HG03442 (cell line): ENCODE measurements around the gene STARD5.
A peak's percentile ranks its signal among the peaks of the same experiment; 100 is the strongest.
"Not testable (repeated sequence)": the region's sequence is repeated elsewhere in the genome, so short reads cannot be mapped to it uniquely, and the experiment has no call there.

Source experiments
- ATAC-seq: cut with Tn5 transposase; IDR thresholded peaks from one replicate; pipeline ENCODE4 v1.9.1; 2021; ENCODE audit warnings: mild to moderate bottlenecking, moderate library complexity; ENCODE audit not compliant: unreplicated experiment

STARD5 gene

DNA sequence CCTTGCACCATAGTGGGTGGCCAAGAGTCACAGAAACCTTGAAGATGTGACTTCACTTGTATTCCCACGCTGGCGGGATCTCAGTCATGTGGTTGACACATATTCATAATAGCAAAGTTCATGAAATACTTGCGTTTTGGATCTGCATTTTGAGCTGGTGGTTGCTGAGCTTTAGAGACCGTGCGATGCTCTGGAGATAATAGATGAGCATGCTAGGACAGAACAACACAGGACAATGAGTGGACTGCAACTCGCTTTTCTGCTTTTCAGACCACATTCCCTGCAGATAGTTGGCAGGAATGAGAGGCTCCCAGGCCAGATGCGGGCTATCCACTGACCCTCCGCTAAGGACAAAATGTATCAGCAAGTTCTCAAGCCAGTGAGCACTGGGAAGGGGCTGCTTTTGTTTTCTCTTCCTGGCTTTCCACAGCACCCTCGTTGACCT, 13.8 kb upstream of the STARD5 start:
- ATAC-seq, result no peak

DNA sequence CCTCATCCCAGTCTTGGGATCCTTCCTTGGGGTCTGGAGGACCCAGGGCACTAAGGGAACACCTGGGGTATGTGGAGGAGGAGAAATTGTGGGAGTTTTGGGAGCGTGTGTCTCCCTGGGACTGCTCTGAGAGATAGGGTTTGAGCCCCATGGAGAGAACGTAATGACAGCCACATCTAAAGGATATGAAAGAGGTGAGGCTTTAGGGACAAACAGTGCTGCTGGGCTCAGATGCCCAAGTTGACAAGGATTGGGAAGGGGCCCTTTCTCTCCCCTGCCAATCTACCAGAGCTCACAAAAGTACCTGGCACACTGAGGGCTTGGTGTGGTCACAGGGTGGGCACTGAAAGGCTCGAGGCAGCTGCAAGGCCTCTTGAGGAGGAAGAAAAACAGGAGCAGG, 13.3 kb upstream of the STARD5 start:
- ATAC-seq, result no peak

DNA sequence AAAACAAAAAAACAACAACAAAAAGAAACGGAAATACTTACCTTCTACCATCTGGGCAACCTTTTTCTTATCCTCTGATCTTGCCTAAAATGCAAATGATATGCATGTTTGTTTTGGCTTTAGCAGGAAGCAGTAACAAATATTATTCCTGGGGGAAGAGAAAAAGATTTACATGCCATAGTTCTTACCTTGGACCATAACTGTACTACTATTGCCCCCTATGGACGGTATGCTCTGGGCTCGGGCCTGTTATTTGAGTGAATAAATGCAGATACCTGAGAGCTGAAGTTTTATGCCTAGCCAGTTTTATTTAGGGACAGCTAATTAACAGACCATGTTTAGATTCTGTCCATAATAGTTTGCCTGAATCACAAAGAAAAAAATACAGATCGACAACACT, 12.6 kb upstream of the STARD5 start:
- no peak for ATAC-seq

DNA sequence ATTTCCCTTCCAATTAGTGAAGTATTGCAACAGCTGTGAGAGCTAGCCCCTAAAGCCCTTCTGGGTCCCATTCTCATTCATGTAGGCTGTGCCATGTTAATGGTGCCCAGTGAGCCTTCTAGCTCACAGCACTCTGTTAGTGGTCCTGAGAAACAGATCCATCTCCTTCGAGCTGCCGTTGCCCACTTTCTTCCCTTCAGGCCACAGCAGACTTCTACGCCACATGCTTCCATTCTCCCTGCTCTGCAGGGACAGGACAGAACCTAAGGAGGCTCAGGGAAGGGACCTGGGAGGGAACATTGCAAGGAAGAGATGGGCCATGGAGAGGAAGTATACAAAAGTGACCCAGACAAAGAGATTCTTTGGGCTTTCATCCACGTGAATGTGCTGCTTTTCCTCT, 11.7 kb upstream of the STARD5 start:
- ATAC-seq, result no peak

DNA sequence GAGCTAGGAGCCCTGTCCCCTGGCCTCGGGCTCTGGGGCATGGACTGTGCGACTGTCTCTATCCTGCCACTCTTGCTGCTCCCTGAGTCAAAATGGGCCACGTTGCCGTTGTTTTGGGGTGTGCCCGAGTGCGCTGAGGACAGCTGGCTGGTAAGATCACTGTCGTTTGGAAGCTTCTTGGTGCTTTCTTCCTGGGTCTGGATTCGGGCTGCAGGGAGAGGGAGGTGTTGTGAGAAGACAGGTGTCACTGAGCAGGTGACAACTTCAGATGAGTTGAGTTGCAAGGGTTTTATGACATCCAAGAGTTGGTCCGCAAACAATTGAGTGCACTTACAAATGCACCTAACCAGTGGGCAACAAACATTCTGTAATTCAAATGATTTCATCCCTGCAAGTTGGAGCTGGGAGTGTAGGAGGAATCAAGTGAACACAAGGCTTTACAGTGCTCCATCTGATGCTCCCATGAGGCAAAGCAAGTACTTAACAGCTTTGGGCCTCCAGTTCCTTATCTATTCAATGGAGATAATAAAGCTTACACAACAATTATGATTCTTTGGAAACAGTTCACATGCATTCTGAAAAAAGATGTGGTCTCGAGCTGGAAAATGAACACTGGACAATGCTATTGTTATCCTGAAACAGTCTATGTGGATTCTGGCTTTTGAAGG, 11.0 kb upstream of the STARD5 start:
- no peak for ATAC-seq

DNA sequence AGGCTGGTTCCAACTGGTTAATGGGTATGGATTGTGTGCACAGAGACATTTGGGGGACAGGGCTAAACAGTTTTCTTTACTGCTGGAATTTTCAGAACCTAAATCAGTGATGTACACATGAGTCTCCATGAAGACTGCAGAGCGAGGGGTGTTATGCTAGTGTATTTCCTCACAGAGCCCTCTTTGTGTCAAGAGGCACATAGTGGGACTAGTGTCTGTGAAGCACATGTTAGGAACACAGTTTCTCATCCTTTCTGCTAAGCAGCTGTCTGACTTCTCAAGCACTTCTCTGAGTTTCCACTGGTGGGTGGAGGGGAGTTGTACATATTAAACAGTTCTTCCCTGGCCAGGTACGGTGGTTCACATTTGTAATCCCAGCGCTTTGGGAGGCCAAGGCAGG, 9.4 kb upstream of the STARD5 start:
- no peak for ATAC-seq

DNA sequence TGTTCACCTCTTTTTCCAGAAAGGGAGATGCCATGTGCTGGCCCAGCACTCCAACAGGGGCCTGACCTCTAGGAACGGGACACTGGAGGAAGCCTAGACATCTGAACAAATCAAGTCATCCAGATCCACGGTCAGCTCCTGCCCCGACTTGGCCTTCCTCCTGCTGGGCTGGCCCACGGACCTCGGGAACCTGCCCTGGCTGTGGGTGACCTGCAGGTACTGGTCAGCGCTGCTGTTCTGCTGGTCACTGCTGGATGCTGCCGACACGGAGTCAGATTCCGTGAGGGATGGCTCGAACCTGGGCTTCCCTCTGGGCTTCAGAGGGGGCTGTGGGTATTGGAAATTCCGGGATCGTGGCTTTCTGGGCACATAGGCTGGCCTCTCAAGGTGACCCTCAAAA, 8.4 kb upstream of the STARD5 start:
- ATAC-seq, result no peak

DNA sequence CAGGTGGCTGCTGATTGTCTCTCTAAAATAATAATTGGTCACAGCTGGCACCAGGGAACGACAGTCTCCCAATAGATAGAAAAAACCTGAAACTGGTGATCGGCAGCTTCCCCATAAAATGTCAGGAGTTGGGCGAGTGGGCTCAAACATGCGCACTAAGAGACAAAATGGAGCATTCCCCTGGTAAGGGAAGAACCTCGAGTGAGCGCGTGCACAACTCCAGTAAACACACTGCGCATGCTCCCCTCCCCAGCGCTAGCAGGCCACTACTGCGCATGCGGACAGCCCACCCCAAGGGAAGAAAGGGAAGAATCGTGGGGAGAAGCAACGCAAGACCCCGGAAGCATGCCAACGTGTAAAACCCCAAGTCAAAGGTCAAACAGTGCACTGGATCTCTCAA, 7.7 kb upstream of the STARD5 start:
- no peak for ATAC-seq

DNA sequence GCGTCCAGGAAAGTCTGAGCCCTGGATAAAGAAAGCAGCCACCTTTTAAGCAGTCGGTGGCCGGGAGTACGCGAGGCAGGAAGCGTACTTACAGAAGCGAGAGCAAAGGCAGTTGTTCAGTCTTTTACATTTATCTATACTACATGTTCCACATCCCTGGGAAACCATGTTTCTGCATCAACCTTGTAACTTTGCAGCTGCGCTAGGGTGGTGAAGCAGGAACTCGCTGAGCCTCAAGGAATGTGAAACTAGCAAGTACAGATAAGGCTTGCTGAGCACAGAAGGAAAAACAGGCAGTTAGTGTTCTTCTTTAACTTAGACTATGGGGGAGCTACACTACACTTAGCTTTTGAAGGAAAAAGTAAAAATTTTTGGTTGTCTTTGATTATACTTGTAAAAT, 7.2 kb upstream of the STARD5 start:
- not testable (repeated sequence) for ATAC-seq

DNA sequence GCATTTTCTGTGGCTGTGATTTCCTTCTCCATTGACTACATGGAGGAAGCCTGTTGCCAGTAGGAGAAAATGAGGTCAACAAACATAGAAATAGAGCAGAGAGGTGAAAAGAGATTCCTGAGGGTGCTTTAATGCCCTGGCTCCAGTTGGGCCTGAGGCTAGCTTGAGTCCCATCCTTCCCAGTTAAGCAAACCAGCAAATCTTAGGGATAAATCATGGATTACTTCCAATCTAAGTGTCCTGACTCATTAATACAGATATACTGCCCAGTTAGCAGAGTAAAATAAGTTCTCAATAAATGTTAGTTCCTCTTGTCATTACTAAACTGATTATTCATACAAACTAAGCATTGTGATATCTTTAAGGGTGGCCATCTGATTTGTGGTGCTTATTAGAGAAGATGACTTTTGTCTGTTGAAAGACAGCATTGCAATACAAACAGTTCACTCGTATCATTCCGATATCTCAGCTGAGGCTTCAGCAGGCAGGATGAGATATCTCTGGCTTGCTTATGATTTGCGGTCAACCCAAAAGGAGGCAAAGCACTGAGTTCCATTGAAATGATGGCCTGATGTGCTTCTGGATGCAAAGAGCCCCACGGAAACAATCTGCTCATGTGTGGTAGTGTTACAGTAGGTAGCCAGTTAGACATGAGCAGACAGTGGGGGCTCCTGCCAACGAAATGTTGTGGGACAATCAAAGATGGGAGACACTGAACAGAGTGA, 6.6 kb upstream of the STARD5 start:
- no peak for ATAC-seq

DNA sequence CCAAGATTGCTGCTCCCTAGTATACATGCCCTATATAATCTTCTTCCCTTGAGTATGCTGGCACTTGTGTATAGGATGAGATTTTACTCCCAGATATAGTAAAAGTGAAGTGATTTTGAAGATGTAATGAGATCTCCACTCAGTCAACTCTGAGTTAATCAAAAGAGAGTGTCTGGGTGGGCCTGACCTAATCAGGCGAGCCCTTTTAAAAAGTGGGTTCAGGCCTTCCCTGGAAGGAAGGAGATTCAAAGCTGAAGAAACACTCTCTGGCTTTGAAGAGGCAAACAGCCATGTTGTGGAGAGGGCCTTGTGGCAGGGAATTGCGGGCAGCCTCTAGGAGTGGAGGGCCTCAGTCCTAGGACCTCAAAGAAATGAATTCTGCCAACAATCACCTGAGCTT, 5.5 kb upstream of the STARD5 start:
- no peak for ATAC-seq

DNA sequence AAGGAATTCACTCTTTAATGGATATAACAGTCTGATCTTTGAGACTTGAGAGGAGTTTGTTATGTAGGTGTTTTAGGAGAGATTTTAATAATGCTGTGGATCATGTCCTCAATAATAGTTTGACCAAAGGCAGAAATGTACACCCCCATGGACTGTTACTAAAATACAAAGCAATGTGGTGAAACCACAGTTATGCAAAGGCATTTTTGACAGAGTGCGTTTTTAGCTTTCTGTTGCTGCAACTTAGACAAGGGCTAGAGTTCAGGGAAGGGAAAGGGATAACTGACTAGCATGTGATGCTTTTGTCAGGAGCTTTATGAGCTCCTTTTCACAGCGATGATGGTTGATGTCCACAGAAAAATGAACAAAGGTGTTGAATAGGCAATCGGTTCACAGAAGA, 3.6 kb upstream of the STARD5 start:
- no peak for ATAC-seq

DNA sequence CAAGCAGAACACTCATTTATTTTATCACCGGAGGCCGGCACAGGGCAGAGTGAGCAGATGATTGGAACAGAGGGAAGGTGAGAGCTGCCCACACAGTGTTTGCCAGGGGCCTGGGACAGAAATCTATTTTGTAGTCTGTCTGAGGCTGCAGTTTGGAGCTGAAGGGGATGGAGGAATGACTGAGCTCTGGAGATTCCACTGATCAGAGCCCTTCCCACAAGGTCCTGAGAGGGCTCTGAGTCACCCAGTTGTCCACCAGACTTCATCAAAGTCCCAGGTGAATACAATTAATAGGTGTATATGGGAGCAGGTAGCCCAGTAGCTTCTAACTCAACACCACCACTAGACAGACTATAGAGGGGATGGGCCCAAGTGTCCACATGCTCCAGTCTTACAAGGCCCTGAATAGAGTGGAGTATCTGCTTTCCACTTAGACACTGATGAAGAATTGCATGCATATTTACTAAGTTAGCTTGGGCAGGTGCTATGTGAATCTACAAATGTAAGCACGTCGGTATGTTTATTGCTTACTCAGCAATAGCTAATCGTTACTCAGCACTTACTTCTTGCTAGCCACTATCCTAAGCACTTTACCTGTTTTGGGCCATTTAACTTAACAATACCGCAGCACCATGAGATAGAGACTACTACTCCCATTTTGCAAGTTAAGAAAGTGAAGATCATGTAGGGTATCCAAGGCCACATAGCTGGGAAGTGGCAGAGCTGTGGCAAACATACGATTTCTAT, 2.7 kb upstream of the STARD5 start:
- no peak for ATAC-seq

DNA sequence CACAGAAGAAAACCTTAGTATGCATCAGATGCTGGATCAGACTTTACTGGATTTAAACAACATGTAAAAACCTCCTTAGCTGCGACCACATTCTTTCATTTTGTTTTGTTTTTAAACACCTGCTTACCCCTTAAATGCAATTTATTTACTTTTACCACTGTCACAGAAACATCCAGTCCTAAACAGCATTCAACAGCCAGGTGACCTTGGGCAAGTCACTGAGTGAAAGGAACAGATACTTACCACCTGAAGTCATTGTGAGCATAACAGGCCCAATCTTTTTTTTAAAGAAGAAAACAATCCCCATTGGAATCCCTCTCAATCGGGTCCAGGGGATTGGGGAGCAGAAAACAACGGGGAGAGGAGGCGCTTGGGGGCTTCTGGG, 390 bp downstream of the STARD5 start:
- ATAC-seq, result peak; percentile 12

DNA sequence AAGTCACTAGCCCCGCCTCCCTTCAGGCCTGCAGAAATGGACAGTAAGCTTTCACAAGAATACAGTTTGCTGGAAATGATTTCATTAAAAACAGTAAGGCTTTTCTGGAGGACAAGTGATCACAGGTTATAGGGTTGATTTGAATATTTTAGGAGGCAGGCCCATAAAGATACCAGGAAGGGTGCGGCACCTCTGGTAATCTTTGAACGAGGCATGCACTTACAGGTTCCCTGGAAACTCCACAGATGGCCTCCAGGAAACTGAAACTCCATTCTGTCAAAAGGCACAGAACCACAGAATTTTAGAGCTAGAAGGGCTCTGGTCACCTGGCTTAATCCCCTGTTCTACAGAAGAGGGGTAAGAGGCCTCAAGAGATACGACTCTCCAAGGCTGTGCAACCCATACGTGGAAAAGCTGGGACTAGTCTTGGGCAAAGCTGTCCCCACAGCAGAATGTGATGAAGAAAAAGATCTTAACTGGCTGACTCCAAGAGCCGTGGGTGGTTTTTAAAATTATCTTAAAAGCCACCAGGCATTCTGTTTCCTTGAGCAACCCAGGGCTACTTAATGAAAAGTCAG, 1.2 kb downstream of the STARD5 start:
- no peak for ATAC-seq

DNA sequence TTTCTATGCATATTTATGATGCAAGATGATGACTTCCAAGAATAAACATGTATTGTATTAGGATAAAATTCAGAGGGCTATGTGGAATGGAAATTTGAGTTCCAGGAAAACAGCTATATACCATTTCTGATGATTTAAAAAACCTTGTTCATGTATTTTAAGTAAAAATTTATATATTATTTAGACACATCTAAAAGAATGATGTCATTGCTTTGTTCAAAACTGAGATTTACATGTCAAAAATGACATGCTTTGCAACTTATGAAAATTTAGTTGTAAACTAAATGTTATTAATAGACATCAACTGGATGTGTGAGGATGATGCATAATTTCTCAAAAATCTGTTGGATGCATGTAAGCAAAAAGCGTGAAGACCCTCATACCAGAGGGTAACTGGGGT, 2.3 kb downstream of the STARD5 start:
- no peak for ATAC-seq

DNA sequence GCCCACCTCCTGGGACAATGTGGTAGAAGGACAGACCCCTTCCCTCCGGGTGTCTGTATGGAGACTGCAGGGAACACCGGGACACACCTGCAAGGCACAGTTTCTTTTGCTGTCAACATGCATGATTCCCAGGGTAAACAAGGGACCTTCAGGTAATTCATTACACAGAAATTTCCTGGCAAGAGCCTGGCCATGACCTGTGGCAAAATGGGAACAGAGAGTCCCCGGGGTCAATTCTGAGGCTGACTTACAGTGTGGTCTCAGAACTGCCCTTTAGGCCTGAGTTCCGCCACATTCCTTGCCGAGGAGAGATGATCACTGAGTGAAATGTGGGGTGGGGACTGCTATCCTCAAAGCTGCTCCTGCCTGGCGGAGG, 6.3 kb downstream of the STARD5 start:
- ATAC-seq, result no peak

DNA sequence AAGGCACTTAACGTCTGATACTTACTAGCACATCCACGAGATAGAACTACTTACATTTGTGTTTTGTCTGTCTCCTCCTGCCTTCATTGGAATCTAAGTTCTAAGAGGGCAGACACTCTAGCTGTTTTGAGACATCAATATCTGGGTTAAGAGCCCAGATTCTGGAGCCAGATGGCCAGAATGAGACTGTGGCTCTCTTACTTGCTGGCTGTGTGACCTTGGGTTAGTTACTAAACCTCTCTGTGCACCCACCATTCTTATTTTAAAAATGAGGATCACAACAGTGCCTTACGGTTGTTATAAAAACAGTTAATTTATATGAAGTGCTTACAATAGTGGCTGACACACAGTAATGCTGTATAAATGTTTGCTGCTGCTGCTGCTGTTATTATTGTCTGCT, 7.7 kb downstream of the STARD5 start:
- no peak for ATAC-seq

DNA sequence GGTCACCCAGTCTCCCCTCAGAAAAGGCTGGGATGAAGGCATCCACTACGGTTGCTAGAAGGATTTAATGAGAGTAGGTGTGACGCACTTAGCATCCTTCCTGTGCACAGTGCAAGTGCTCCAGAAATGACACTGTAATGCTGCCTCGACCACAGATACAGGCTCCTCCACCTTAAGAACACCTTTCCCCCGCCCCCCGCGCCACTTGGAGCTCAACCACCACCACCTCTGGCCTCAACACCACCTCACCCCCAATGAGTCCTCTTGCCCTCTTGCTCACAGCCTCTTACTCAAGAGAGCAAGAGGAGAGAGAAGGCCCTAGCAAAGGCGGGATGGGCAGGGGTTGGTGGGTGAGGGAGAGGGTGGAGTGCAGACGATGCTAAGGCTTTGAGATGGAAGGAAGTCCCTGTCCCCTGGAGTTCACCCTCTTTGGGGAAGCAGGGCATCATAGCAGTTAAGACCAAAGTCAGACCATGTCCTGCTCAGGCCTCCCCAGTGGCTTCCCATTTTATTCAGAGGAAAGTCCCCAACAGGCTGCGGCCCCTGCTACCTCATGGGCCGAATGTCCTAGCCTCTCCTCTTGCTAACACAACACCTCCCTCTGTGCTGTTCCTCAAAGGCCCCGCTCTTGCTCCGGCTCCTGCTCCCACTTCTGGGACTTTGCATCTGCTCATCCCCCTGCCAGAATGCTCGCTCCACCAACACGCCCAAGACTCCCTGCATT, 8.3 kb downstream of the STARD5 start:
- no peak for ATAC-seq

DNA sequence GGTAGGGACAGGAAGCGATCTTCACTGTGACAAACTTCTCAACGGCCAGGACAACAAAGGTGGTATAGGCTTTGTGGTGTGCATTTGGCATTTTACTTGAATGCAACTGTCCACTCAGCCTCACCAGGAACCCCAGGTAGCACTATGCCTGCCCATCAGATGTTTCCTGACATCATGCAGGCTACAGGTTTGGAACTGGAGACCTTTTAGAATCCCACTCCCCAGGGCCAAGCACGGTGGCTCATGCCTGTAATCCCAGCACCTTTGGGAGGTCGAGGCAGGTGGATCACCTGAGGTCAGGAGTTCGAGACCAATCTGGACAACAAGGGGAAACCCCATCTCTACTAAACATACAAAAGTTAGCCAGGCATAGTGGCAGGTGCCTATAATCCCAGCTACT, 9.6 kb downstream of the STARD5 start:
- no peak for ATAC-seq

DNA sequence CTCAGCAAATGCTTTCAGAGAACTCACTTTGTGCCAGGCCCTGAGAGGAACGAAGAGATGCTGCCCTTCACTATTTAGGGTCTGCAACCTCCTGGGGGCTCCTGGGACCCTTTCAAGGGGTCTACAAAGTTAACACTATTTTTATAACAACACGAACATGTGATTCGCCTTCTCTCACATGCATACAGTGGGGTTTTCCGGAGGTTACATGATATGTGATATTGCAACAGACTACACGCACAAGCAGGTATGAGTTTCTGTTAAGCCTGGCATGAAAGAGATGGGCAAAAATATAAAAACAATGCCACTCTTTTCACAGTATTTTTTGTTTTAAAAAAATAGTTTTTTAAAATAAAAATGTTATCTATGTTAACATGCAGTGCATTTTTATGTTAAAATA, 10.3 kb downstream of the STARD5 start:
- ATAC-seq, result no peak
